Upper lobe of left lung (tissue), 6 donors: ENCODE measurements around the gene TRAF2. TPM values are rescaled to one million over a fixed set of nuclear protein-coding genes. Genes with fewer than 3 reads are reported as not detected.
A peak's percentile ranks its signal among the peaks of the same experiment; 100 is the strongest.

Experiments
- ATAC-seq, 2 donors: fragments of 200-7000 bp; cut with Tn5 transposase; one replicate each; pipeline ENCODE4 v1.9.1; 2022; ENCODE audit warnings: mild to moderate bottlenecking in 2 of 2, moderate library complexity in 2 of 2; ENCODE audit not compliant: low FRiP score in 2 of 2
- DNase-seq, 2 donors: peaks; one replicate each; pipeline ENCODE4 v3.0.0-alpha.2; 2019 to 2020
- H3K27ac ChIP-seq, 4 donors: fragments of 200-600 bp; sonication (generic); one replicate each; pipeline ENCODE4 v1.5.1; 2016 to 2019
- H3K27me3 ChIP-seq, 4 donors: fragments of 200-600 bp; sonication (generic); one replicate each; pipeline ENCODE4 v1.5.1; 2017 to 2019
- H3K36me3 ChIP-seq, 4 donors: fragments of 200-600 bp; sonication (generic); one replicate each; pipeline ENCODE4 v1.5.1; 2016 to 2019
- H3K4me1 ChIP-seq, 4 donors: fragments of 200-600 bp; sonication (generic); one replicate each; pipeline ENCODE4 v1.5.1; 2018 to 2019
- H3K4me3 ChIP-seq, 4 donors: fragments of 200-600 bp; sonication (generic); one replicate each; pipeline ENCODE4 v1.5.1; 2017 to 2019; ENCODE audit warnings: mild to moderate bottlenecking in 2 of 4, moderate library complexity in 1 of 4
- H3K9me3 ChIP-seq, 4 donors: fragments of 200-600 bp; sonication (generic); one replicate each; pipeline ENCODE4 v1.5.1; 2018 to 2019
- CTCF ChIP-seq, 6 experiments: fragments of 450-650 bp in 4 of 6; fragments of 200-600 bp in 2 of 6; sonication (generic) in 2 of 6; IDR thresholded peaks; one replicate each; pipeline ENCODE4 v1.5.1; 2016 to 2019; ENCODE audit warnings: antibody characterized with exemption in 6 of 6
- EP300 ChIP-seq, 4 donors: sonication (generic); formaldehyde crosslinking; IDR thresholded peaks; one replicate each; pipeline ENCODE4 v1.5.1; 2017; ENCODE audit warnings: antibody characterized with exemption in 4 of 4, control low read depth in 2 of 4
- POLR2A ChIP-seq, 4 donors: fragments of 450-650 bp; IDR thresholded peaks; one replicate each; pipeline ENCODE4 v1.5.1; 2016 to 2017; ENCODE audit warnings: antibody characterized with exemption in 4 of 4, mild to moderate bottlenecking in 2 of 4
- POLR2AphosphoS5 ChIP-seq, 2 donors: sonication (generic); formaldehyde crosslinking; IDR thresholded peaks; one replicate each; pipeline ENCODE4 v1.5.1; 2017; ENCODE audit warnings: antibody characterized with exemption in 2 of 2
- WGBS, 2 donors: methylation state at CpG; one replicate each; pipeline ENCODE4 v1.1.5; 2017 to 2018; 5-methylcytosine and 5-hydroxymethylcytosine counted together
- total RNA-seq, 6 donors: library from RNA; depleted of rRNA in 4 of 6; stranded (reverse); fragments of >200 nt in 4 of 6; gene quantifications; one replicate each; pipeline versions ENCODE4 v1.1.0 to v1.2.1, GENCODE V29; 2016 to 2021
- donor health status: DM: no; HTN: no; CAD: no; lungs with moderate emphysema.
- donor health status: DM: no; HTN: yes; CAD: no; lungs with severe emphysema.

The TRAF2 gene
- total RNA-seq, 6 donors from 2014 or later: 10.6 to 20.8 (median 13.4) TPM

- no peak overlapping the region for H3K27ac ChIP-seq
- peaks cover 11 to 30% (median 19%) of the 10 kb centered on the region in 4 donors for H3K4me1 ChIP-seq
- no peaks in the 10 kb centered on the region for H3K9me3 ChIP-seq
- no peaks in the 10 kb centered on the region for H3K27me3 ChIP-seq
- H3K4me3 ChIP-seq: no peak overlapping the region
- 83 to 84% methylated on average over 6 to 30 of the region's 30 CpGs for WGBS, 2 donors
- ATAC-seq (no peak), DNase-seq (peak in 1 of 2 donors; percentile 77)
- H3K36me3 ChIP-seq: peaks cover 0 to 15% (median 8%) of the 10 kb centered on the region in 4 donors
- TF ChIP-seq EP300 (IDR thresholded peaks at IDR 0.05) (no peak), POLR2A (IDR thresholded peaks at IDR 0.05) (no peak), CTCF (IDR thresholded peaks at IDR 0.05) (no peak), POLR2AphosphoS5 (IDR thresholded peaks at IDR 0.05) (no peak)
Measured at GRCh38 chr9:136854113-136854841, 32.0 kb upstream of the TRAF2 start.

GRCh38 chr9:136854842-136855460 is 31.4 kb upstream of the TRAF2 start:
- DNase-seq (peak in 1 of 2 donors; percentile 70), ATAC-seq (no peak)
- Histone ChIP-seq H3K9me3 (no peaks in the 10 kb centered on the region), H3K4me1 (peaks cover 8 to 29% (median 16%) of the 10 kb centered on the region in 4 donors), H3K36me3 (peaks cover 0 to 17% (median 8%) of the 10 kb centered on the region in 4 donors), H3K27ac (no peak overlapping the region), H3K27me3 (no peaks in the 10 kb centered on the region), H3K4me3 (no peak overlapping the region)
- WGBS, 2 donors: 92% methylated on average over 12 to 16 of the region's 23 CpGs
- TF ChIP-seq EP300 (IDR thresholded peaks at IDR 0.05) (no peak), CTCF (IDR thresholded peaks at IDR 0.05) (no peak), POLR2A (IDR thresholded peaks at IDR 0.05) (no peak), POLR2AphosphoS5 (IDR thresholded peaks at IDR 0.05) (no peak)

- 79% methylated on average over 23 of the region's 26 CpGs; no CpG with 5 or more reads in 1 of the 2 donors for WGBS, 2 donors
- no peaks in the 10 kb centered on the region for H3K27me3 ChIP-seq
- H3K4me3 ChIP-seq: no peak overlapping the region
- H3K9me3 ChIP-seq: no peaks in the 10 kb centered on the region
- H3K4me1 ChIP-seq: peaks cover 2 to 23% (median 10%) of the 10 kb centered on the region in 4 donors
- TF ChIP-seq EP300 (IDR thresholded peaks at IDR 0.05) (no peak), POLR2AphosphoS5 (IDR thresholded peaks at IDR 0.05) (no peak), POLR2A (IDR thresholded peaks at IDR 0.05) (no peak), CTCF (IDR thresholded peaks at IDR 0.05) (no peak)
- H3K36me3 ChIP-seq: peaks cover 0 to 16% (median 7%) of the 10 kb centered on the region in 4 donors
- DNase-seq (peak in 1 of 2 donors; percentile 83), ATAC-seq (no peak)
- H3K27ac ChIP-seq: no peak overlapping the region
Measured at GRCh38 chr9:136855461-136856078, 30.7 kb upstream of the TRAF2 start.

- ATAC-seq (no peak), DNase-seq (peak in 1 of 2 donors; percentile 81)
- H3K9me3 ChIP-seq: no peaks in the 10 kb centered on the region
- WGBS, 2 donors: 58 to 74% methylated on average over 8 to 15 of the region's 15 CpGs
- no peaks in the 10 kb centered on the region for H3K27me3 ChIP-seq
- H3K4me3 ChIP-seq: no peak overlapping the region
- TF ChIP-seq EP300 (IDR thresholded peaks at IDR 0.05) (no peak), POLR2A (IDR thresholded peaks at IDR 0.05) (no peak), POLR2AphosphoS5 (IDR thresholded peaks at IDR 0.05) (no peak)
- no peak overlapping the region for H3K27ac ChIP-seq
- peaks cover 0 to 19% (median 7%) of the 10 kb centered on the region in 4 donors for H3K4me1 ChIP-seq
- peaks cover 0 to 16% (median 7%) of the 10 kb centered on the region in 4 donors for H3K36me3 ChIP-seq
Measured at GRCh38 chr9:136856079-136856476, 30.2 kb upstream of the TRAF2 start.

GRCh38 chr9:136856541-136857141 is 29.7 kb upstream of the TRAF2 start:
- Histone ChIP-seq H3K27me3 (no peaks in the 10 kb centered on the region), H3K27ac (no peak overlapping the region), H3K4me3 (no peak overlapping the region), H3K4me1 (peaks cover 0 to 19% (median 7%) of the 10 kb centered on the region in 4 donors), H3K9me3 (no peaks in the 10 kb centered on the region), H3K36me3 (peaks cover 2 to 16% (median 11%) of the 10 kb centered on the region in 4 donors)
- WGBS, 2 donors: 78 to 100% methylated on average over 2 to 13 of the region's 14 CpGs
- DNase-seq (peak in 1 of 2 donors; percentile 71), ATAC-seq (no peak)
- TF ChIP-seq CTCF (IDR thresholded peaks at IDR 0.05) (no peak), POLR2A (IDR thresholded peaks at IDR 0.05) (no peak), EP300 (IDR thresholded peaks at IDR 0.05) (no peak), POLR2AphosphoS5 (IDR thresholded peaks at IDR 0.05) (no peak)
